Testis (tissue), 3 donors: Measurements from ENCODE around the gene EFHB. TPM values are rescaled to one million over a fixed set of nuclear protein-coding genes. Genes with fewer than 3 reads are reported as not detected.

Experiments
- polyA plus RNA-seq: library from polyadenylated mRNA; stranded (reverse); fragments of 350-450 nt; fragmentation: Illumina TruSeq; extraction: RNeasy Lipid Tissue Mini Kit (QIAGEN cat#74804); gene quantifications from one replicate; pipeline ENCODE4 v1.2.3, GENCODE V29; 2014; ENCODE audit warnings: low read depth, low replicate concordance; ENCODE audit not compliant: insufficient read depth
- total RNA-seq, 2 donors: library from RNA; depleted of rRNA; stranded (reverse); fragments of >200 nt; gene quantifications; one replicate each; pipeline ENCODE4 v1.2.3, GENCODE V29; 2016

EFHB gene
- total and polyA plus RNA-seq, 3 donors from 2014 or later: 9.4 to 32.9 (median 22.0) TPM

Other genes with a start within 250 kb of the EFHB start
- 10 to 100 TPM; 55.6 to 62.6 TPM for gene RAB5A, start 12.9 kb upstream of the EFHB start, total RNA-seq
- gene RAB5A, start 12.9 kb upstream of the EFHB start, polyA plus RNA-seq: 43.4 TPM
- 10 to 100 TPM in 1 of 2 donors, 1 to 10 TPM in 1; 9.3 to 22.8 TPM for gene PP2D1, start 78.0 kb upstream of the EFHB start, total RNA-seq
- 37.5 TPM for gene PP2D1, start 78.0 kb upstream of the EFHB start, polyA plus RNA-seq
- 1 to 10 TPM; 6.5 to 9.9 TPM for gene KAT2B, start 106.2 kb upstream of the EFHB start, total RNA-seq
- gene KAT2B, start 106.2 kb upstream of the EFHB start, polyA plus RNA-seq: 5.3 TPM